ENCODE measurements around the gene CTAG1A. TPM values are rescaled to one million over a fixed set of nuclear protein-coding genes. Genes with fewer than 3 reads are reported as not detected.
"Not testable (repeated sequence)": the region's sequence is repeated elsewhere in the genome, so short reads cannot be mapped to it uniquely, and the experiment has no call there.

Gene CTAG1A
- total and polyA plus RNA-seq, 4 donors: not detected

DNA sequence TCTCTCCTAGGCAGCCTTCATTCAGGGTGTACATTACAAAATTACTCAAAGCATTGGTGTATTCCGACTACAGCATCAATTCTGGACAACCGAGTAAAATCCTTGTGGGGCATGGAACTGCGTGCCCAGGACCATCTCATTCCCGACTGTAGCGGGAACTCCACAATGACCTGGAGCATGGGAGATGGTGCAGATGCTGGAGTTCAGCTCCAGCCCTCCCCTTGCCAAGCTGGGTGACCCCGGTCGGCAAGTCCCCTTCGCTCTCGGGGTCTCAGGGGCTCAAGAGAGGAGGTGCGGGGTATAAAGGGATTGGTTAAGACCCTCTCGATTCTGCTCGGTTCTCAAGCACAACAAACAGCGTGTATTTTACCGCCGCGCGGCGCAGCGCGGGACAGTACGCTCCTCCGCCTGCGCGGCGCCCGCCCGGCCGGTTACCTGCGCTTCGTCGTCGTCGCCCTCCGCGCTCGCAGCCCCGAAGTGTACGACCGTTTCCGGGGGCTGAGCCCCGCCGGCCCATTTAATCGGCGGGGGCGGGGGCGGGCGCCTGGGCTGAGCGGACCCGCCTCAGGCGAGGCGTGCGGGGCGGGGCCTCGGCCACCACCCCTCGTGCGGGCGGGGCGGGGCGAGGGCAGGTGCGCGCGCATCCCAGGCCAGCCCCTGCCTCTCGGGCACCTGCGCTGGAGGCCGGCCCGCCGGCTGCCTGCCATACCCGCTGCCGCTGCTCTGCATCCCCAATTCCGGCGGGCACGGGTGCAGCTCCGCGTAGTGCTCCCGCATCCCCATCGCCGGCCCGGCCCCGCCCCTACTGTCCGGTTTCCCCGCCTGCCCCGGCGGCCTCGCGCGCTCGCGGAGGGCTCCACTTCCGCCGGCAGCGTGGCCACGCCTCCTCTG is 38.3 kb upstream of the CTAG1A start, which contains the start of gene G6PD:
G6PD (minus strand) TSS at position 493 of the 891 bp plus-strand sequence. CDS start 691 bp downstream, outside the sequence.
- Histone ChIP-seq H3K27ac (ENCODE audit: low read depth, low read length) (peak within 1 kb of the TSS; percentile 96), H3K9me3 (ENCODE audit: control insufficient read depth, insufficient read depth, low read length) (no peaks in the 10 kb centered on the region), H3K36me3 (ENCODE audit: control insufficient read depth, insufficient read depth, low read length) (peaks cover 24% of the 10 kb centered on the region), H3K4me1 (ENCODE audit: control insufficient read depth, insufficient read depth, low read length) (peaks cover 18% of the 10 kb centered on the region), H3K4me3 (ENCODE audit: low read depth, low read length) (peak within 1 kb of the TSS; percentile 70), H3K27me3 (ENCODE audit: control insufficient read depth, insufficient read depth, low read length) (no peaks in the 10 kb centered on the region)
- DNase-seq (ENCODE audit: low read depth in 4 of 6, low spot score in 6 of 6): peak in 4 of 6 donors; percentile 28 to 89 (median 72)
- WGBS (ENCODE audit: insufficient coverage): 24% methylated on average over 92 of the region's 92 CpGs

DNA sequence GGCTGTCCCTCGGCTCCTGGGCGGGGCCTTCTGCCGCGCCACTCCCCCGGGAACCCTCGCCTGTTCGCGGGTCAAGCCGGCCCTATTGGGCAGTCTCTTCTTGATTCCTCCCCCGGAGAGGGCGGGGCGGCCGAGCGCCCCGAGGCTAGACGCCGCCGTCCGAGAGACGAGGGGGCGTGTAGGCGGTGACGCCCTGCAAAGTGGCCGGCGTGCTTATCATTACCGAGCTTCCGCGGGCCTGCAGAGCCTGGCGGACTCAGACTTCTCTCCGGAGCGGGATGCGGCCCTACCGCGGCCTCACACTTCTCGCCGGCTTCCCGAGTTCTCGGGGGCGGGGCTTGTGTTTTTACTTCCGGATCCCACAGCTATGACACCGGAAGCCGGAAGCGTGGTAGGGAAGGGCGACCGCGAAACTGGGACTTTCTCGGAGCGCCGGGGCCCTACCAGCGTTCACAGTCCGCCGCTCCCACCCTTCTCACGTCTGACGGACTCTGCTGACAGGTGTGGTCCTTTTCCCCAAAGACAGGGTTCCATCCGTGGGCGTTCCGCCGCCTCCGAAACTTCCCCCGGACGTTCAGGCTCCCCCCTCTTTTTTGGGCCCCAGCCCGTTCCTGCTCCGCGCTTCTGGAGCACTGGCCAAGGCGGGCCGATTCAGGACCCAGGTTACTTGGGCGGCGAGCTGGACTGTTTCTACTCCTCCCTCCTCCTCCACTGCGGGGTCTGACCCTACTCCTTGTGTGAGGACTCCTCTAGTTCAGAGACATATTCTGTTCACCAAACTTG is 37.5 kb upstream of the CTAG1A start, which contains the start of gene IKBKG:
IKBKG (plus strand) TSS at position 376 of the 783 bp plus-strand sequence. CDS start 4,383 bp downstream, outside the sequence.
- Histone ChIP-seq H3K27ac (ENCODE audit: low read depth, low read length) (peak within 1 kb of the TSS; percentile 96), H3K4me3 (ENCODE audit: low read depth, low read length) (peak within 1 kb of the TSS; percentile 70), H3K27me3 (ENCODE audit: control insufficient read depth, insufficient read depth, low read length) (no peaks in the 10 kb centered on the region), H3K4me1 (ENCODE audit: control insufficient read depth, insufficient read depth, low read length) (peaks cover 14% of the 10 kb centered on the region), H3K36me3 (ENCODE audit: control insufficient read depth, insufficient read depth, low read length) (peaks cover 20% of the 10 kb centered on the region), H3K9me3 (ENCODE audit: control insufficient read depth, insufficient read depth, low read length) (no peaks in the 10 kb centered on the region)
- DNase-seq (ENCODE audit: low read depth in 4 of 6, low spot score in 6 of 6): peak; percentile 67 to 96 (median 76)
- 32% methylated on average over 69 of the region's 69 CpGs for WGBS (ENCODE audit: insufficient coverage)

DNA sequence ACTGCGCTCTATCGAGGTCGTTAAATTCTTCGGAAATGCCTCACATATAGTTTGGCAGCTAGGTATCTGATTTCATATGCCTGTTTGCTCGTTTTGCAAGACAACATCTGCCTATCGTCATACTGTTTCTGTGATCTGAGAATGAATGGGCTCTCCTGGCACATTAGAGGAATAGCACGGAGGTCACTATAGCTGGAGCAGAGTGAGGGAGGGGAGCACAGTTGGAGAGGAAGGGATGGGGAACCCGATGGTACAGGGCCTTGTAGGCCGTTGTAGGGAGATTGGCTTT is 37.0 kb upstream of the CTAG1A start:
- Histone ChIP-seq H3K27me3 (ENCODE audit: control insufficient read depth, insufficient read depth, low read length) (no peaks in the 10 kb centered on the region), H3K4me3 (ENCODE audit: low read depth, low read length) (peak overlapping the region; percentile 70), H3K36me3 (ENCODE audit: control insufficient read depth, insufficient read depth, low read length) (peaks cover 18% of the 10 kb centered on the region), H3K9me3 (ENCODE audit: control insufficient read depth, insufficient read depth, low read length) (no peaks in the 10 kb centered on the region), H3K4me1 (ENCODE audit: control insufficient read depth, insufficient read depth, low read length) (peaks cover 11% of the 10 kb centered on the region), H3K27ac (ENCODE audit: low read depth, low read length) (no peak overlapping the region)
- no peak for DNase-seq (ENCODE audit: low read depth in 4 of 6, low spot score in 6 of 6)
- 44% methylated on average over 9 of the region's 9 CpGs for WGBS (ENCODE audit: insufficient coverage)

DNA sequence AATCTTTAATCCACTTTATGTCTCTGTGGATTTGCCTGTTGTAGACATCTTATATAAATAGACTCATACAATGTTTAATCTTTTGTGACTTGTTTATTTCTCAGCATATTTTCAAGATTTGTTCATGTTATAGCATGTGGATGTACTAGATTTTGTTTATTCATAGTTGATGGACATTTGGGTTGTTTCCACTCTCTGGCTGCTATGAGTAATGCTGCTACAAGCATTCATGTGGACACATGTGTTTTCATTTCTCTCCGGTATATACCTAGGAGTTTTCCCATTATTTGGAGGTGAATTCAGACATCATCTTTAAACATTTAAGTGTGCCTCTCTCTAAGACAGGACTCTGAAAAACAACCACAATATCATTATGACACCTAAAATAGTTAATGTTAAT is 35.2 kb upstream of the CTAG1A start:
- H3K27me3 ChIP-seq (ENCODE audit: control insufficient read depth, insufficient read depth, low read length): no peaks in the 10 kb centered on the region

DNA sequence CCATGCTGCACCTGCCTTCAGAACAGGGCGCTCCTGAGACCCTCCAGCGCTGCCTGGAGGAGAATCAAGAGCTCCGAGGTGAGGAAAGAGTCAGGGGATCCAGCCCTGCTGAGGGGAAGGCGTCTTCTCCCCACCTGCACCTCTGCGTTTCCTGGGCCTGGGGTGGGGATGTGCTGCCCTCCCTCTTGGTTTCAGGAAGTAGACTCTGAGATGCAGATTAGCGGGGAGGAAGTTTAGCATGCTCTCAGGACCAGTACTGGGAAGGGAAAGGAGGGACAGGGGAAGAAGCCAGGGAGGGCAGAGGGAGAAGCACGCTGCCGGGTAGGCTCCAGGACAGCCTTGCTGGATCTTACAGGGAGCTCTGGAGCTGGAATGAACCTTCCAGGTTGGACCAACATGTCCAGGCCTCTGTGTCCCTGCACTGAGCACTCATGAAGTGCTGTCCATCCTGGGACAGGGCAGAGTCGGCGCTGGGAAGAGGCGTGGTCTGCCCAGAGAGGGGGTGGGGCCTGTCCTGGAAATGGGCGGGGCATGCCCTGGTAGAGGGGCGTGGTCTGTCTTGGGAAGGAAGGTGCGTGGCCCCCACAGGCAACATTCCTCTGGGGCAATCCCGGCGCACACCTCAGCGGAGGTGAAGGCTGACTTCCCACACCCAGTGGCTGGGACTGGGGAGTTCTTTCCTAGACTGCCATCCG is 32.7 kb upstream of the CTAG1A start:
- H3K27me3 ChIP-seq (ENCODE audit: control insufficient read depth, insufficient read depth, low read length); H3K9me3 ChIP-seq (ENCODE audit: control insufficient read depth, insufficient read depth, low read length); H3K4me1 ChIP-seq (ENCODE audit: control insufficient read depth, insufficient read depth, low read length); H3K27ac ChIP-seq (ENCODE audit: low read depth, low read length); H3K4me3 ChIP-seq (ENCODE audit: low read depth, low read length): not testable (repeated sequence)
- WGBS (ENCODE audit: insufficient coverage): 96% methylated on average over 4 of the region's 18 CpGs
- peak in 1 of 6 donors; percentile 0 for DNase-seq (ENCODE audit: low read depth in 4 of 6, low spot score in 6 of 6)
- peaks cover 22% of the 10 kb centered on the region for H3K36me3 ChIP-seq (ENCODE audit: control insufficient read depth, insufficient read depth, low read length)

More for the DNA sequence above, 35.2 kb upstream of the CTAG1A start:
- no peak overlapping the region for H3K4me3 ChIP-seq (ENCODE audit: low read depth, low read length)
- WGBS (ENCODE audit: insufficient coverage): no CpG with 5 or more reads among the region's 1 CpG
- DNase-seq (ENCODE audit: low read depth in 4 of 6, low spot score in 6 of 6): no peak
- peaks cover 23% of the 10 kb centered on the region for H3K36me3 ChIP-seq (ENCODE audit: control insufficient read depth, insufficient read depth, low read length)
- no peaks in the 10 kb centered on the region for H3K9me3 ChIP-seq (ENCODE audit: control insufficient read depth, insufficient read depth, low read length)
- no peak overlapping the region for H3K27ac ChIP-seq (ENCODE audit: low read depth, low read length)
- H3K4me1 ChIP-seq (ENCODE audit: control insufficient read depth, insufficient read depth, low read length): peaks cover 11% of the 10 kb centered on the region

DNA sequence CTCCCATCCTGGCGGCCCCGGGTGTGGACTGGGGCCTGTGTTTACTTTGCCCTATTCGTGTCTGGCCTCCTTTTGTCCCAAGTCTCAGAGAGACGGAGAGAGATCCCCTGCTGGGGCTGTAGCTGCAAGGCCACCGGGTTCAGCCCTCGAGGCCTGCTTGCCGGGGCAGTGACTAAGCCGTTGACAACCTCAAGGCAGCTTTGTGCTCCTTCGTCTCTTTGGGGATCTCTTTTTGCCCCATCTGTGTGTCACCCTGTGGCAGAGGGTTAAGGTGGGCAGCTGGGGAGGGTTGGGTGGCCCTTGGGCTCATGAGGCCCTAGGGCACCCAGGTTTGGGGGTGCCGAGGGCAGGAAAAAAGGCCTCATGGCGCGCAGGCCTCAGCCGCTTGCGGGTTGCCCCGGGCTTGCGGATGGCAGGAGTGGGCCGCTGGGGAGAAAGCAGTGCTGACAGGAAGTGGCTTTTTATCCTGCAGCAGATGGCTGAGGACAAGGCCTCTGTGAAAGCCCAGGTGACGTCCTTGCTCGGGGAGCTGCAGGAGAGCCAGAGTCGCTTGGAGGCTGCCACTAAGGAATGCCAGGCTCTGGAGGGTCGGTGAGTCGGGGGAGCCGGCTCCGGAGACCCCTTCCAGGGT is 26.8 kb upstream of the CTAG1A start:
- not testable (repeated sequence) for H3K4me1 ChIP-seq (ENCODE audit: control insufficient read depth, insufficient read depth, low read length); H3K9me3 ChIP-seq (ENCODE audit: control insufficient read depth, insufficient read depth, low read length); DNase-seq (ENCODE audit: low read depth in 4 of 6, low spot score in 6 of 6); H3K27ac ChIP-seq (ENCODE audit: low read depth, low read length); H3K4me3 ChIP-seq (ENCODE audit: low read depth, low read length); H3K27me3 ChIP-seq (ENCODE audit: control insufficient read depth, insufficient read depth, low read length)
- no CpG with 5 or more reads among the region's 24 CpGs for WGBS (ENCODE audit: insufficient coverage)
- peaks cover 12% of the 10 kb centered on the region for H3K36me3 ChIP-seq (ENCODE audit: control insufficient read depth, insufficient read depth, low read length)

DNA sequence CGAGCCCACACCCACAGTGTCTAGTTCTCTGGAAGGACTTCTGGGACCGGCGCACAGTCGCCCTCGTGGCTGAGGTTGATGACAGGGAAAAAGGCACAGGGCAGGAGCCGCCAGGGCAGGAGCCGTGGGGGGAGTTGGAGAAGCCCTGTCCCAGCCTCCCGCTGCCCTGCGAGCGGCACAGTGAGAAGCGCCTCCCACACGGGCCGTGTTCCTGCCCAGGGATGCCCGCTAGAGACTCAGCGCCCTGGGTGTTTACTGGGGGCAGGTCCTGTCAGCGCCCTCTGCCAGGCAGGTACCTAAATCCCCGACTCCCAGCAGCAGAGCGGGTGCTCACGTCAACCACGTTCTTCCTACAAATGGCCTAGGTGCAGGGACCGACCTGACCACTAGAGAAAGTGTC is 26.0 kb upstream of the CTAG1A start:
- H3K27ac ChIP-seq (ENCODE audit: low read depth, low read length); H3K4me3 ChIP-seq (ENCODE audit: low read depth, low read length); H3K36me3 ChIP-seq (ENCODE audit: control insufficient read depth, insufficient read depth, low read length); DNase-seq (ENCODE audit: low read depth in 4 of 6, low spot score in 6 of 6); H3K9me3 ChIP-seq (ENCODE audit: control insufficient read depth, insufficient read depth, low read length); H3K4me1 ChIP-seq (ENCODE audit: control insufficient read depth, insufficient read depth, low read length); H3K27me3 ChIP-seq (ENCODE audit: control insufficient read depth, insufficient read depth, low read length): not testable (repeated sequence)
- WGBS (ENCODE audit: insufficient coverage): 90% methylated on average over 6 of the region's 21 CpGs

DNA sequence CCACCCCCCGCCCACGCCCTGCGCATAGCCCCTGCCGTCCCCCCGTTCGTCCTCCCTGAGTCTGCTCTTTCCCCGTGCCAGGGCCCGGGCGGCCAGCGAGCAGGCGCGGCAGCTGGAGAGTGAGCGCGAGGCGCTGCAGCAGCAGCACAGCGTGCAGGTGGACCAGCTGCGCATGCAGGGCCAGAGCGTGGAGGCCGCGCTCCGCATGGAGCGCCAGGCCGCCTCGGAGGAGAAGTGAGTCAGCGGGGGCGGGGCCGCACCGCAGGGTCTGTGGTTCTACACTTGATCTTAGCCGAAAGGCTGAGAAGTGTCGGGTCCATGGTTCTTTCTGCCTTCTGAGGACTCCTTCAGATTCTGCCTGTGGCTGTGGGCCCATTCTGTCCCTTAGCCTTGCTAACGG is 24.6 kb upstream of the CTAG1A start:
- not testable (repeated sequence) for H3K4me3 ChIP-seq (ENCODE audit: low read depth, low read length); H3K36me3 ChIP-seq (ENCODE audit: control insufficient read depth, insufficient read depth, low read length); DNase-seq (ENCODE audit: low read depth in 4 of 6, low spot score in 6 of 6); H3K27ac ChIP-seq (ENCODE audit: low read depth, low read length); H3K9me3 ChIP-seq (ENCODE audit: control insufficient read depth, insufficient read depth, low read length); H3K27me3 ChIP-seq (ENCODE audit: control insufficient read depth, insufficient read depth, low read length); H3K4me1 ChIP-seq (ENCODE audit: control insufficient read depth, insufficient read depth, low read length)
- no CpG with 5 or more reads among the region's 31 CpGs for WGBS (ENCODE audit: insufficient coverage)

DNA sequence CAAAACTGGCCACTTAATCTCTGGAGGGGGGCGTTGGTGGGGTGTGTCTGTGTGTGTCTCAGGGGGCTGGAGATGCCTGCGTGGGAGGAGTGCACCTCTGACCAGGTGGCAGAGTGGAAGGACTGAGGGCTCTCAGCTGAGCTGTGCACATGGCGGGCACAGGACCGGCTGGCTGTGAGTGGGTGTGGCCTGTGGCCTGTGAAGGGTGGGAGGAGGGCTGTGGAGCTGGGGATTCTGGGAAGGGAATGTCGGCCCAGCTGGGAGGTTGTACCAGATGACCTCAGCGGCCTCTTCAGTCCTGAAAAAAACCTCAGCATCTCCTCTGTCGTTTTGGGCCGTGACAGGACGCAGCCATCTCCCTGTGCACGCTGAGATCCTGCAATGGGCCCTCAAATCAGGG is 22.6 kb upstream of the CTAG1A start:
- H3K27ac ChIP-seq (ENCODE audit: low read depth, low read length); H3K9me3 ChIP-seq (ENCODE audit: control insufficient read depth, insufficient read depth, low read length); H3K4me3 ChIP-seq (ENCODE audit: low read depth, low read length); H3K4me1 ChIP-seq (ENCODE audit: control insufficient read depth, insufficient read depth, low read length); DNase-seq (ENCODE audit: low read depth in 4 of 6, low spot score in 6 of 6); H3K27me3 ChIP-seq (ENCODE audit: control insufficient read depth, insufficient read depth, low read length); H3K36me3 ChIP-seq (ENCODE audit: control insufficient read depth, insufficient read depth, low read length): not testable (repeated sequence)
- no CpG with 5 or more reads among the region's 10 CpGs for WGBS (ENCODE audit: insufficient coverage)

Measured in spinal cord (tissue), 10 donors.